ENCODE measurements around the gene MBD3L1. TPM values are rescaled to one million over a fixed set of nuclear protein-coding genes. Genes with fewer than 3 reads are reported as not detected.

The MBD3L1 gene
- not detected in 2 replicates for polyA plus RNA-seq (2011; rRNA removed)
- polyA minus RNA-seq (2011; rRNA and poly(A)+ RNA removed) = not detected in 2 replicates

DNA sequence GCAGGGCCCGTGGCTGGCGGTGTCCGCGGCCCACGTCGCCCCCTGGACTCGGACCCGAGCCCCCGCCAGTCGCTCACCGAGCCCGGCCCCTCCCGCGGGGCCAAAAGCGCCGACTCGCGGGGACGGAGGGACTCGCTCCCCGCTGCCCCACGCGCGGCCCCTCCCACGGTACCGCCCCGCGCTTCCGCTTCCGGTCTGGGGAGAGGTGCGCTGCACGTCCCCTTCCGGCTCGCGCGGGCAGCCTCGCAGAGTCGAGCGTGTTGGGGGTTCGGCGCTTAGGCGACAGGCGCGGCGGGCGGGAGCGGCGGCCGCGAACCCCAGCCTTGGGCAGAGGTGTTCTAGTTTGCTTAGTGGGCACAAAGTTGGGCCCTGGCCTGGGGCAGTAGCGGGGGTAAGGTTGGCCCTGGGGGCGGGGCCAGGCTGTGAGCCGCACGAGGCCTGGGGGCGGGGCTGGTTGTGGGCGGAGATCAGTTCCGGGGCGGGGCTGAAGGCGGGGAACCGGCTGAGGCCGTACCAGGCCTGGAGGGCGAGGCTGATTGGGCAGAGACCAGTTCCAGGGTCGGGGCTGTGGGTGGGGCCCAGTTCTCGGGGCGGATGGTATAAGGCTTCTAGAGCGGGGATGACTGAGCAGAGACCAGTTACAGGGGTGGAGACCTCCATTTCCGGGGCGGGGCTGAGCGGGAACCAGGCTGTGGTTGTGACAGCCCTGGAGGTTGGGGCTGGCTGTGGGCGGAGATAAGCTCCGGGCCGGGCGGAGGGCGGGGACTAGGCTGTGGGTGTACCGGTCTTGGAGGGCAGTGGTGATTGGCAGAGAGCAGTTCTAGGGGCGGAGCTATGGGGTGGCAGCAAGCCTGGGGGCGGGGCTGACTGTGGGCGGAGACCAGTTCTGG, at the start of gene MBD3L1, which contains the start of gene ZNF558:
MBD3L1 (plus strand) TSS at position 246 of the 890 bp plus-strand sequence. CDS start 10,302 bp downstream, outside the sequence.
ZNF558 (minus strand) TSS at position 173 of the 890 bp plus-strand sequence. CDS start 9,645 bp downstream, outside the sequence.
- peak; percentile 94 for DNase-seq (ENCODE audit: low read depth, low spot score)
- ChIA-PET CTCF (interaction anchor here (1.2 to 1.4 kb wide), 2 partner anchors 16 to 191 kb away, joined by 4 read pairs; no protein-coding TSS in a partner anchor), POLR2A (interaction anchor here (0.6 to 1.6 kb wide), 5 partner anchors 10 to 1763 kb away, joined by 3 to 5 read pairs (median 4); partner anchors contain the start of gene INSR)
- Histone ChIP-seq H3K4me3 (ENCODE audit: low read depth, low read length) (peak within 1 kb of the TSS; percentile 77), H3K27ac (ENCODE audit: low read depth, low read length) (peak within 1 kb of the TSS; percentile 88), H3K9me3 (ENCODE audit: control insufficient read depth, insufficient read depth, low read length) (peaks cover 5% of the 10 kb centered on the region; the same call in 1 of the 2 replicates), H3K27me3 (ENCODE audit: control insufficient read depth, insufficient read depth, low read length) (no peaks in the 10 kb centered on the region)
- TF ChIP-seq, protein P1, sequence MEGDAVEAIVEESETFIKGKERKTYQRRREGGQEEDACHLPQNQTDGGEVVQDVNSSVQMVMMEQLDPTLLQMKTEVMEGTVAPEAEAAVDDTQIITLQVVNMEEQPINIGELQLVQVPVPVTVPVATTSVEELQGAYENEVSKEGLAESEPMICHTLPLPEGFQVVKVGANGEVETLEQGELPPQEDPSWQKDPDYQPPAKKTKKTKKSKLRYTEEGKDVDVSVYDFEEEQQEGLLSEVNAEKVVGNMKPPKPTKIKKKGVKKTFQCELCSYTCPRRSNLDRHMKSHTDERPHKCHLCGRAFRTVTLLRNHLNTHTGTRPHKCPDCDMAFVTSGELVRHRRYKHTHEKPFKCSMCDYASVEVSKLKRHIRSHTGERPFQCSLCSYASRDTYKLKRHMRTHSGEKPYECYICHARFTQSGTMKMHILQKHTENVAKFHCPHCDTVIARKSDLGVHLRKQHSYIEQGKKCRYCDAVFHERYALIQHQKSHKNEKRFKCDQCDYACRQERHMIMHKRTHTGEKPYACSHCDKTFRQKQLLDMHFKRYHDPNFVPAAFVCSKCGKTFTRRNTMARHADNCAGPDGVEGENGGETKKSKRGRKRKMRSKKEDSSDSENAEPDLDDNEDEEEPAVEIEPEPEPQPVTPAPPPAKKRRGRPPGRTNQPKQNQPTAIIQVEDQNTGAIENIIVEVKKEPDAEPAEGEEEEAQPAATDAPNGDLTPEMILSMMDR (IDR thresholded peaks at IDR 0.05; ENCODE audit: low read depth, low read length) = peak; percentile 17; the same call in 1 of the 2 replicates

DNA sequence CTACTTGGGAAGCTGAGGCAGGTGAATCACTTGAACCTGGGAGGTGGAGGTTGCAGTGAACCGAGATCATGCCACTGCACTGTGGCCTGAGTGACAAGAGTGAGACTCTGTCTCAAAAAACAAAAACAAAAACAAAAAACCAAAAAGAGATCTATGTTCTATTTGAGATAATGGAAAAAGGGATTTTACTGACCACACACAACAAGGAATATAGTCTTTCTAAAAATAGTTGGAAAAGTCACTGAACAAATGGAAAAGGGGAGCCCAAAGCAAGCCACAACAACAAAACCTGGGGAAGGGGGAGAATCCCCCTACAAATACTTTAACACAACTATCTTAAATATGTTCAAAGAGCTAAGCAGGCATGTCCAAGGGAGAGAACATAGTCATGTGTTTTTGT, 37.4 kb upstream of the MBD3L1 start:
- Histone ChIP-seq H3K27ac (ENCODE audit: low read depth, low read length) (no peak overlapping the region), H3K27me3 (ENCODE audit: control insufficient read depth, insufficient read depth, low read length) (no peaks in the 10 kb centered on the region), H3K9me3 (ENCODE audit: control insufficient read depth, insufficient read depth, low read length) (peaks cover 29% of the 10 kb centered on the region), H3K4me3 (ENCODE audit: low read depth, low read length) (no peak overlapping the region)
- TF ChIP-seq, protein P1 (IDR thresholded peaks at IDR 0.05; ENCODE audit: low read depth, low read length) = no peak
- POLR2A ChIA-PET = no interaction called here
- CTCF ChIA-PET = no interaction called here
- no peak for DNase-seq (ENCODE audit: low read depth, low spot score)

DNA sequence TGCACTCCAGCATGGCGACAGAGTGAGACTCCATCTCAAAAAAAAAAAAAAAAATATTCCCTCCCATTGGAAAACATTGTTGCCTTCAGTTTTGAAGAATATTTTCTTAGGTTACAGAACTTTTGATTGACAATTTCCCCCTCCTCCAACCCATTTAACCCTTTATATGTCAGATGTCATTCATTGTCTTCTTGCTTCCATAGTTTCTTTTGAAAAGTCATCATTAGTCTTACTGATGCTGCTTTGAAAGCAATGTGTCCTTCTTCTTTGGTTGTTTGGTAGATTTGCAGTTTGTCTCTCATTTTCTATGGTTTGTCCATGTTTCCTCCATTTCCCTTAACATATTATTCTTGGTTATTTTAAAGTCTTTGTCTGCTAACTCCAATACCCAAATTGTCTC, 25.5 kb upstream of the MBD3L1 start:
- TF ChIP-seq, protein P1 (IDR thresholded peaks at IDR 0.05; ENCODE audit: low read depth, low read length) = no peak
- Histone ChIP-seq H3K27me3 (ENCODE audit: control insufficient read depth, insufficient read depth, low read length) (no peaks in the 10 kb centered on the region), H3K9me3 (ENCODE audit: control insufficient read depth, insufficient read depth, low read length) (peaks cover 62% of the 10 kb centered on the region), H3K4me3 (ENCODE audit: low read depth, low read length) (no peak overlapping the region), H3K27ac (ENCODE audit: low read depth, low read length) (no peak overlapping the region)
- DNase-seq (ENCODE audit: low read depth, low spot score) = no peak
- ChIA-PET CTCF (no interaction called here), POLR2A (no interaction called here)

DNA sequence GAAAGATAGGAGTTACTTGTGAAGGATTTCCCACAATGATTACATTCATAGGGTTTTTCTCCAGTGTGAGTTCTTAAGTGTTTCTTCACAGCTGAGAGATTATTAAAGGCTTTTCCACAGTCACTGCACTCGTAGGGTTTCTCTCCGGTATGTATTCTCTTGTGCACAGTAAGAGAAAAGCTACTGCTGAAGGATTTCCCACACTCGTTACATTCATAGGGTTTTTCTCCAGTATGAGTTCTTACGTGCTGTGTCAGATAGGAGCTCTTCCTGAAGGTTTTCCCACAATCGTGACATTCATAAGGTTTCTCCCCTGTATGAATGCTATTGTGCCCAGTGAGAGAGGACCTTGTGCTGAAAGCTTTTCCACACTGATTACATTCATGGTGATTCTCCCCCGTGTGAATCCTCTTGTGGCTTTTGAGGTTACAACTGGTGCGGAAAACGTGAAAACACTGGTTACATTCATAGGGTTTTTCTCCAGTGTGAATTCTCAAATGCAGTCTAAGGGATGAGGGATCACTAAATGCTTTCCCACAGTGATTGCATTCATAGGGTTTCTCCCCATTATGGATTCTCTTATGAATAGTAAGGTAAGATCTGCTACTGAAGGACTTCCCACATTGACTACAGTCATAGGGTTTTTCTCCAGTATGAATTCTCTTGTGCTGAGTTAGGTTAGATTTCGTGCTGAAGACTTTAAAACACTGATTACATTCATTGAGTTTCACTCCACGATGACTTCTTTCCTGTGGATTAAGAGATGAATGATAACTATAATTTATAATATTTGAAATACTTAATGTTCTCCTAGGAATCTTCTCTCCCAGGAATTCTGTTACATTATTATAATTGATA, 20.6 kb upstream of the MBD3L1 start:
- ChIA-PET POLR2A (no interaction called here), CTCF (interaction anchor here (0.6 kb wide), 1 partner anchor 82 kb away, joined by 3 read pairs; no protein-coding TSS in a partner anchor)
- Histone ChIP-seq H3K27ac (ENCODE audit: low read depth, low read length) (no peak overlapping the region), H3K9me3 (ENCODE audit: control insufficient read depth, insufficient read depth, low read length) (peaks cover 60% of the 10 kb centered on the region), H3K4me3 (ENCODE audit: low read depth, low read length) (no peak overlapping the region), H3K27me3 (ENCODE audit: control insufficient read depth, insufficient read depth, low read length) (no peaks in the 10 kb centered on the region)
- DNase-seq (ENCODE audit: low read depth, low spot score) = no peak
- TF ChIP-seq, protein P1 (IDR thresholded peaks at IDR 0.05; ENCODE audit: low read depth, low read length) = no peak

Measured in AG04450 (cell line).